ENCODE results near the gene ARNT2. TPM values are rescaled to one million over a fixed set of nuclear protein-coding genes. Genes with fewer than 3 reads are reported as not detected.

The ARNT2 gene
- total RNA-seq, 1 donor from 2014 or later: 6.4 TPM

DNA sequence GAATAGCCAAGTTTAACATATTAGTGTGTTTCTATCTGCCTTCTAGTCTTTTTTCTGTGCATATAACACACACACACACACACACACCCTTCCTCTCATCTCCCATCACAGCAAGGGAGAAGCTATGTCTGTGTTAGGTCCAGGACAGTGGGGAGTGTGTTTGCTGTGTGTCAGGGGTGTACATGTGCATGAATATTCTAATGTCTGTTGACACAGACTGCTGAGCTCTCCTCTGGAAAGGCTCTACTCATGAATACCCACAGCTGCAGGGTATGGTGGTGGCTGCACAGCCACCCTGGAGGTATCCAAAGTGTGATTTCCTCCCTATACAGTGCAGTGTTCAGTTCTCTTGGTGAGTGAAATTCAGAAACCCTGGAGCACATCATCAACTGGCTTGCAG lies 42.9 kb downstream of the ARNT2 start:
- Histone ChIP-seq H3K27me3 (no peaks in the 10 kb centered on the region), H3K4me3 (no peak overlapping the region), H3K27ac (no peak overlapping the region), H3K36me3 (no peaks in the 10 kb centered on the region), H3K4me1 (no peaks in the 10 kb centered on the region), H3K9me3 (no peaks in the 10 kb centered on the region)
- TF ChIP-seq CTCF (IDR thresholded peaks at IDR 0.05): no peak
- no peak for DNase-seq (ENCODE audit: low spot score in 2 of 2)
- intact Hi-C loops (cut with DNase I): no loop called here

DNA sequence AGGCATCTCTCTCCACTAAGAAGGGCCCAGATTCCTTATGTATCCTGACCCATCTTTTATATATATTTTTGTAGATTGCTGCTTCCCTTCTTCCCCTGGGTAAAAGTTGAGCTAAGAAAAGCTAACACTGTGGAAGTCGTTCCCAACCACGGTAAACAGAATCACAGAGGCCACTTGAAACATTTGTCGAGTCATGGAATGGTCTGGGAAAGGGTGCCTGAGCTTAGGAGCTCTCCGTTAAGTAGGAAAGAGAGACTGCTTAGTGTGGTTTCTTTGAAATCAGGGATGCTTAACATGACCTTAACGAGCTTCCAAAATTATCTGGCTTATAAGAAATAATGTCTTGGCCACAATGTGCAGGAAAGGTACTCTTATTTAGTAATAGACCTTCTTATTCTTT lies 45.6 kb downstream of the ARNT2 start:
- intact Hi-C loops (cut with DNase I): no loop called here
- Histone ChIP-seq H3K4me3 (no peak overlapping the region), H3K27me3 (no peaks in the 10 kb centered on the region)

DNA sequence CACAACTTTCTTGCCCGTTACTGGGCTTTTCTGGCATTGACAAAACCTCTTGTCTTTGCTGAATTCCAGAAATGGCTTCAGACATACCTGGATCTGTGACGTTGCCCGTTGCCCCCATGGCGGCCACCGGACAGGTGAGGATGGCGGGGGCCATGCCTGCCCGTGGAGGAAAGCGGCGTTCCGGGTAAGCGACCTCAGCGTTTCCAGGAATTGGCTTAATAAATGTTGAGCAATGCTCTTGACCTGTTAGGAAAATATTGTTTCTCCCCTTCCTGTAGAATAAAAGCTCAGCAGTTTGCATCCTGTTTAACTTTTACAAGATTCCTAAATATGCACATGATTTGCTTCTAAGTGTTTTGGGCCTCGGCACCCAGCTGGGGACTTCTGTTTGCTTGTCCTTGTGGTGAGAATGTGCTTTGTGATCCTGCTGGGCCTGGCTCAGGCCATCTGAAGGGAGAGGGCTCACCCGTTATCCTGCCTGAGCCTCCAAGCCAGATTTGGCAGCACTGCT lies 46.7 kb downstream of the ARNT2 start:
- no peaks in the 10 kb centered on the region for H3K9me3 ChIP-seq
- intact Hi-C loops (cut with DNase I): no loop called here
- no peak overlapping the region for H3K27ac ChIP-seq
- no peak for DNase-seq (ENCODE audit: low spot score in 2 of 2)
- H3K27me3 ChIP-seq: no peaks in the 10 kb centered on the region
- no peak overlapping the region for H3K4me3 ChIP-seq
- no peaks in the 10 kb centered on the region for H3K36me3 ChIP-seq
- no peaks in the 10 kb centered on the region for H3K4me1 ChIP-seq
- no peak for TF ChIP-seq CTCF (IDR thresholded peaks at IDR 0.05)

More for the DNA sequence above, 45.6 kb downstream of the ARNT2 start:
- Histone ChIP-seq H3K4me1 (no peaks in the 10 kb centered on the region), H3K36me3 (no peaks in the 10 kb centered on the region), H3K9me3 (no peaks in the 10 kb centered on the region), H3K27ac (no peak overlapping the region)
- no peak for TF ChIP-seq CTCF (IDR thresholded peaks at IDR 0.05)
- no peak for DNase-seq (ENCODE audit: low spot score in 2 of 2)

DNA sequence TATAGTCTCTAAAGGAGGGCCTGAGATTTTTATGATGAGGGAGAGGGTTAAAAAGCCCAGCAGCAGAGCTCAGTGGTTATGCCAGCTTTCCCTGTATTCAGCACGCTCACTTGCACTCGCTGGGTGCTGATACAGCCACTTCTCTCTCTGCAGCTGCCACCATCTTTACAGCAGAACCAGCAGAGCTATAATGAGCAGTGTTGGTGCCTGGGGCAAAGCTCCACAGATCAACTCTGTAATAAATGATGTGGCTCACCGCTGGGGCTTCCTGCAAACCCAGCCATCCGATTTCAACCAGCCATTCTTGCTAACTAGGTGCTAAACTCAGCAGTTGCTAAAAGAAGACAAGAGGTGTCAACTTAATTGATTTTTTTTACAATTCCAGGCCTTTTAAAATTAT lies 48.0 kb downstream of the ARNT2 start:
- H3K27me3 ChIP-seq: no peaks in the 10 kb centered on the region
- intact Hi-C loops (cut with DNase I): no loop called here
- no peak for TF ChIP-seq CTCF (IDR thresholded peaks at IDR 0.05)

GRCh38 chr15:80455051-80455648 lies 51.0 kb downstream of the ARNT2 start:
- H3K4me3 ChIP-seq: no peak overlapping the region
- TF ChIP-seq CTCF (IDR thresholded peaks at IDR 0.05): no peak
- H3K27me3 ChIP-seq: no peaks in the 10 kb centered on the region
- no peaks in the 10 kb centered on the region for H3K4me1 ChIP-seq
- no peaks in the 10 kb centered on the region for H3K9me3 ChIP-seq
- no peak overlapping the region for H3K27ac ChIP-seq
- intact Hi-C loops (cut with DNase I): loop anchor here (1.0 to 5.0 kb wide), 2 partner anchors 112 to 517 kb away; no protein-coding TSS in a partner anchor
- H3K36me3 ChIP-seq: no peaks in the 10 kb centered on the region
- DNase-seq (ENCODE audit: low spot score in 2 of 2): no peak

More for the DNA sequence above, 48.0 kb downstream of the ARNT2 start:
- Histone ChIP-seq H3K9me3 (no peaks in the 10 kb centered on the region), H3K4me1 (no peaks in the 10 kb centered on the region), H3K27ac (no peak overlapping the region), H3K4me3 (no peak overlapping the region), H3K36me3 (no peaks in the 10 kb centered on the region)
- DNase-seq (ENCODE audit: low spot score in 2 of 2): no peak
